GM23338 (cell line): ENCODE data around the gene RASIP1. TPM values are rescaled to one million over a fixed set of nuclear protein-coding genes. Genes with fewer than 3 reads are reported as not detected.

Experiments used
- ATAC-seq: fragments of 200-7000 bp; cut with Tn5 transposase; 3 replicates; pipeline ENCODE4 v1.9.1; 2020
- DNase-seq: peaks from one replicate; pipeline ENCODE4 v3.0.0-alpha.2; 2015; ENCODE audit warnings: low spot score
- H2AFZ ChIP-seq: fragments of 200-600 bp; sonication (generic); 2 replicates; pipeline ENCODE4 v1.8.0; 2016; ENCODE audit warnings: antibody characterized with exemption, mild to moderate bottlenecking, moderate library complexity
- H3F3A ChIP-seq: fragments of 200-600 bp; sonication (generic); replicated peaks from 2 replicates; pipeline ENCODE4 v1.8.0; 2017; ENCODE audit warnings: antibody characterized with exemption, mixed run types, low read depth
- H3K27ac ChIP-seq: fragments of 200-600 bp; sonication (generic); 2 replicates; pipeline ENCODE4 v1.6.1; 2016; ENCODE audit warnings: low read depth
- H3K27me3 ChIP-seq: fragments of 200-600 bp; sonication (generic); 2 replicates; pipeline ENCODE4 v1.8.0; 2016; ENCODE audit warnings: mild to moderate bottlenecking, mixed run types, moderate library complexity; ENCODE audit not compliant: insufficient read depth
- H3K36me3 ChIP-seq: fragments of 200-600 bp; sonication (generic); 2 replicates; pipeline ENCODE4 v1.8.0; 2016; ENCODE audit warnings: mild to moderate bottlenecking; ENCODE audit not compliant: insufficient read depth
- H3K4me1 ChIP-seq: fragments of 200-600 bp; sonication (generic); 2 replicates; pipeline ENCODE4 v1.8.0; 2016; ENCODE audit warnings: mild to moderate bottlenecking, moderate library complexity; ENCODE audit not compliant: insufficient read depth
- H3K4me2 ChIP-seq: fragments of 200-600 bp; sonication (generic); 2 replicates; pipeline ENCODE4 v1.7.1; 2017; ENCODE audit warnings: mixed run types
- H3K4me3 ChIP-seq: fragments of 200-600 bp; sonication (generic); 2 replicates; pipeline ENCODE4 v1.6.1; 2016; ENCODE audit warnings: mixed run types
- H3K79me2 ChIP-seq: fragments of 200-600 bp; sonication (generic); replicated peaks from 2 replicates; pipeline ENCODE4 v1.8.0; 2017; ENCODE audit warnings: mild to moderate bottlenecking; ENCODE audit not compliant: insufficient read depth
- H3K9me2 ChIP-seq: fragments of 200-600 bp; sonication (generic); 2 replicates; pipeline ENCODE4 v1.8.0; 2017; ENCODE audit not compliant: insufficient read depth
- H4K20me1 ChIP-seq: fragments of 200-600 bp; sonication (generic); replicated peaks from 2 replicates; pipeline ENCODE4 v1.8.0; 2017; ENCODE audit warnings: mild to moderate bottlenecking; ENCODE audit not compliant: insufficient read depth
- H3K27ac Mint-ChIP-seq: 2 replicates; pipeline ENCODE4 v1.8.0; 2020; ENCODE audit warnings: inconsistent platforms, mild to moderate bottlenecking, moderate library complexity, mixed read lengths
- H3K27me3 Mint-ChIP-seq: 3 replicates; pipeline ENCODE4 v1.8.0; 2022; ENCODE audit warnings: low read depth, mild to moderate bottlenecking, moderate library complexity, mixed read lengths, inconsistent platforms; ENCODE audit not compliant: insufficient read depth, poor library complexity
- H3K36me3 Mint-ChIP-seq: 3 replicates; pipeline ENCODE4 v1.8.0; 2021; ENCODE audit warnings: low read depth, mild to moderate bottlenecking, inconsistent platforms, moderate library complexity, mixed read lengths
- H3K4me1 Mint-ChIP-seq: 3 replicates; pipeline ENCODE4 v1.8.0; 2020; ENCODE audit warnings: mild to moderate bottlenecking, inconsistent platforms, mixed read lengths
- H3K4me3 Mint-ChIP-seq: 3 replicates; pipeline ENCODE4 v1.8.0; 2021; ENCODE audit warnings: moderate library complexity, mild to moderate bottlenecking, inconsistent platforms, mixed read lengths
- H3K9me3 Mint-ChIP-seq: 3 replicates; pipeline ENCODE4 v1.8.0; 2020; ENCODE audit warnings: moderate library complexity, mild to moderate bottlenecking, inconsistent platforms, mixed read lengths
- CREB1 ChIP-seq: fragments of 250-450 bp; sonication (Bioruptor Pico); IDR thresholded peaks from 2 replicates; pipeline ENCODE4 v1.5.0; 2020; ENCODE audit warnings: low read depth, mild to moderate bottlenecking, moderate library complexity
- EZH2 ChIP-seq: fragments of 200-600 bp; sonication (generic); IDR thresholded peaks from one replicate; pipeline ENCODE4 v1.8.0; 2017; ENCODE audit warnings: antibody characterized with exemption, mild to moderate bottlenecking, low read depth; ENCODE audit not compliant: unreplicated experiment
- EZH2phosphoT487 ChIP-seq: fragments of 200-600 bp; sonication (generic); IDR thresholded peaks from one replicate; pipeline ENCODE4 v1.8.1; 2018; ENCODE audit warnings: antibody characterized with exemption; ENCODE audit not compliant: unreplicated experiment
- JUNB ChIP-seq: IDR thresholded peaks from one replicate; pipeline ENCODE4 v1.6.1; 2016; ENCODE audit warnings: antibody characterized with exemption; ENCODE audit not compliant: unreplicated experiment
- NANOG ChIP-seq: IDR thresholded peaks from 2 replicates; pipeline ENCODE4 v1.6.1; 2016; ENCODE audit warnings: antibody characterized with exemption, borderline replicate concordance
- POLR2AphosphoS5 ChIP-seq: IDR thresholded peaks from 2 replicates; pipeline ENCODE4 v1.6.1; 2016; ENCODE audit warnings: antibody characterized with exemption, low read depth
- STAT1 ChIP-seq: IDR thresholded peaks from one replicate; pipeline ENCODE4 v1.6.1; 2016; ENCODE audit warnings: antibody characterized with exemption; ENCODE audit not compliant: unreplicated experiment
- ZNF114 ChIP-seq: fragments of 250-450 bp; sonication (Bioruptor Pico); IDR thresholded peaks from 2 replicates; pipeline ENCODE4 v1.5.0; 2020; ENCODE audit warnings: mild to moderate bottlenecking, moderate library complexity
- ZNF331 ChIP-seq: fragments of 250-450 bp; sonication (Bioruptor Pico); IDR thresholded peaks from 2 replicates; pipeline ENCODE4 v1.5.0; 2020; ENCODE audit warnings: low read depth, mild to moderate bottlenecking, moderate library complexity
- polyA plus RNA-seq: library from polyadenylated mRNA; unstranded; fragments of >200 nt; fragmentation: Nextera tagmentation; extraction: Ambion mirVana; gene quantifications from 2 replicates; pipeline ENCODE4 v1.2.1, GENCODE V29; 2016
- total RNA-seq: library from RNA; depleted of rRNA; stranded (reverse); fragments of >200 nt; shearing (Covaris generic); gene quantifications from 2 replicates; pipeline ENCODE4 v1.2.3, GENCODE V29; 2014
- TF ChIP-seq, protein P1 (sequence below): fragments of 250-450 bp; sonication (Bioruptor Pico); IDR thresholded peaks from 2 replicates; pipeline ENCODE4 v1.5.0; 2020; ENCODE audit warnings: mild to moderate bottlenecking, moderate library complexity
- TF ChIP-seq, protein P2 (sequence below), 2 experiments: fragments of 200-600 bp in 1 of 2; sonication (generic) in 1 of 2; conservative IDR thresholded peaks; 2 replicates each; pipeline versions ENCODE4 v1.5.1 to v1.6.1; 2016 to 2017; ENCODE audit warnings: antibody characterized with exemption in 2 of 2, low read depth in 2 of 2, mild to moderate bottlenecking in 2 of 2, moderate library complexity in 1 of 2
- TF ChIP-seq, protein P3 (sequence below): IDR thresholded peaks from one replicate; pipeline ENCODE4 v1.6.1; 2018; ENCODE audit warnings: antibody characterized with exemption; ENCODE audit not compliant: unreplicated experiment
- TF ChIP-seq, protein P4 (sequence below): IDR thresholded peaks from 2 replicates; pipeline ENCODE4 v1.6.1; 2016; ENCODE audit warnings: antibody characterized with exemption

The RASIP1 gene
- total and polyA plus RNA-seq, 2 experiments from 2014 or later, result 9.2 to 14.8 TPM

DNA sequence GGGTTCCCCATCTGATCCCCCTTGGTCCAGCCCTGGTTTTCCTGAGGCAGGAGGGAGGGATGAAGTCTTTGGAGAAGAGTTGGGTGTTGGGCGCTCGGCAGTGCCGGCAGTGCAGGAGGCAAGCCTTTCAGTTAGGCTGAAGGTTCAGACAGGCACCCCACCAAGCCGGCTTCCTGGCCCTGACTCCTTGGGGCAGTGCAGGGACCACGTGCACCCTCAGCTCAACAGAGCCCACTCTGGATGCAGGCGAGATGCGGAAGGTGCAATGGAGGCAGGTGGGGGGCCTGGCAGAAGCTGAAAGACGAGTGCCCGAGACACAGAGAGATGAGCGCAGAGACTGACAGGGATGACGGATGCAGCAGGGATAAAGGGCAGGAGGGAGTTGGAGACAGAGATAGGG lies 31.9 kb downstream of the RASIP1 start:
- peak; percentile 36 for ATAC-seq
- TF ChIP-seq CREB1 (no peak), JUNB (no peak), STAT1 (no peak), EZH2phosphoT487 (no peak), ZNF331 (CRISPR knock-in tag) (no peak), ZNF114 (CRISPR knock-in tag) (no peak), NANOG (no peak), EZH2 (no peak), POLR2AphosphoS5 (no peak)
- TF ChIP-seq, protein P1, sequence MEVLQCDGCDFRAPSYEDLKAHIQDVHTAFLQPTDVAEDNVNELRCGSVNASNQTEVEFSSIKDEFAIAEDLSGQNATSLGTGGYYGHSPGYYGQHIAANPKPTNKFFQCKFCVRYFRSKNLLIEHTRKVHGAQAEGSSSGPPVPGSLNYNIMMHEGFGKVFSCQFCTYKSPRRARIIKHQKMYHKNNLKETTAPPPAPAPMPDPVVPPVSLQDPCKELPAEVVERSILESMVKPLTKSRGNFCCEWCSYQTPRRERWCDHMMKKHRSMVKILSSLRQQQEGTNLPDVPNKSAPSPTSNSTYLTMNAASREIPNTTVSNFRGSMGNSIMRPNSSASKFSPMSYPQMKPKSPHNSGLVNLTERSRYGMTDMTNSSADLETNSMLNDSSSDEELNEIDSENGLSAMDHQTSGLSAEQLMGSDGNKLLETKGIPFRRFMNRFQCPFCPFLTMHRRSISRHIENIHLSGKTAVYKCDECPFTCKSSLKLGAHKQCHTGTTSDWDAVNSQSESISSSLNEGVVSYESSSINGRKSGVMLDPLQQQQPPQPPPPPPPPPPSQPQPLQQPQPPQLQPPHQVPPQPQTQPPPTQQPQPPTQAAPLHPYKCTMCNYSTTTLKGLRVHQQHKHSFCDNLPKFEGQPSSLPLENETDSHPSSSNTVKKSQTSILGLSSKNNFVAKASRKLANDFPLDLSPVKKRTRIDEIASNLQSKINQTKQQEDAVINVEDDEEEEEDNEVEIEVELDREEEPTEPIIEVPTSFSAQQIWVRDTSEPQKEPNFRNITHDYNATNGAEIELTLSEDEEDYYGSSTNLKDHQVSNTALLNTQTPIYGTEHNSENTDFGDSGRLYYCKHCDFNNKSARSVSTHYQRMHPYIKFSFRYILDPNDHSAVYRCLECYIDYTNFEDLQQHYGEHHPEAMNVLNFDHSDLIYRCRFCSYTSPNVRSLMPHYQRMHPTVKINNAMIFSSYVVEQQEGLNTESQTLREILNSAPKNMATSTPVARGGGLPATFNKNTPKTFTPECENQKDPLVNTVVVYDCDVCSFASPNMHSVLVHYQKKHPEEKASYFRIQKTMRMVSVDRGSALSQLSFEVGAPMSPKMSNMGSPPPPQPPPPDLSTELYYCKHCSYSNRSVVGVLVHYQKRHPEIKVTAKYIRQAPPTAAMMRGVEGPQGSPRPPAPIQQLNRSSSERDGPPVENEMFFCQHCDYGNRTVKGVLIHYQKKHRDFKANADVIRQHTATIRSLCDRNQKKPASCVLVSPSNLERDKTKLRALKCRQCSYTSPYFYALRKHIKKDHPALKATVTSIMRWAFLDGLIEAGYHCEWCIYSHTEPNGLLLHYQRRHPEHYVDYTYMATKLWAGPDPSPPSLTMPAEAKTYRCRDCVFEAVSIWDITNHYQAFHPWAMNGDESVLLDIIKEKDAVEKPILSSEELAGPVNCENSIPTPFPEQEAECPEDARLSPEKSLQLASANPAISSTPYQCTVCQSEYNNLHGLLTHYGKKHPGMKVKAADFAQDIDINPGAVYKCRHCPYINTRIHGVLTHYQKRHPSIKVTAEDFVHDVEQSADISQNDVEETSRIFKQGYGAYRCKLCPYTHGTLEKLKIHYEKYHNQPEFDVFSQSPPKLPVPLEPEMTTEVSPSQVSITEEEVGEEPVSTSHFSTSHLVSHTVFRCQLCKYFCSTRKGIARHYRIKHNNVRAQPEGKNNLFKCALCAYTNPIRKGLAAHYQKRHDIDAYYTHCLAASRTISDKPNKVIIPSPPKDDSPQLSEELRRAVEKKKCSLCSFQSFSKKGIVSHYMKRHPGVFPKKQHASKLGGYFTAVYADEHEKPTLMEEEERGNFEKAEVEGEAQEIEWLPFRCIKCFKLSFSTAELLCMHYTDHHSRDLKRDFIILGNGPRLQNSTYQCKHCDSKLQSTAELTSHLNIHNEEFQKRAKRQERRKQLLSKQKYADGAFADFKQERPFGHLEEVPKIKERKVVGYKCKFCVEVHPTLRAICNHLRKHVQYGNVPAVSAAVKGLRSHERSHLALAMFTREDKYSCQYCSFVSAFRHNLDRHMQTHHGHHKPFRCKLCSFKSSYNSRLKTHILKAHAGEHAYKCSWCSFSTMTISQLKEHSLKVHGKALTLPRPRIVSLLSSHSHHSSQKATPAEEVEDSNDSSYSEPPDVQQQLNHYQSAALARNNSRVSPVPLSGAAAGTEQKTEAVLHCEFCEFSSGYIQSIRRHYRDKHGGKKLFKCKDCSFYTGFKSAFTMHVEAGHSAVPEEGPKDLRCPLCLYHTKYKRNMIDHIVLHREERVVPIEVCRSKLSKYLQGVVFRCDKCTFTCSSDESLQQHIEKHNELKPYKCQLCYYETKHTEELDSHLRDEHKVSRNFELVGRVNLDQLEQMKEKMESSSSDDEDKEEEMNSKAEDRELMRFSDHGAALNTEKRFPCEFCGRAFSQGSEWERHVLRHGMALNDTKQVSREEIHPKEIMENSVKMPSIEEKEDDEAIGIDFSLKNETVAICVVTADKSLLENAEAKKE (CRISPR knock-in tag), result no peak
- TF ChIP-seq, protein P2, sequence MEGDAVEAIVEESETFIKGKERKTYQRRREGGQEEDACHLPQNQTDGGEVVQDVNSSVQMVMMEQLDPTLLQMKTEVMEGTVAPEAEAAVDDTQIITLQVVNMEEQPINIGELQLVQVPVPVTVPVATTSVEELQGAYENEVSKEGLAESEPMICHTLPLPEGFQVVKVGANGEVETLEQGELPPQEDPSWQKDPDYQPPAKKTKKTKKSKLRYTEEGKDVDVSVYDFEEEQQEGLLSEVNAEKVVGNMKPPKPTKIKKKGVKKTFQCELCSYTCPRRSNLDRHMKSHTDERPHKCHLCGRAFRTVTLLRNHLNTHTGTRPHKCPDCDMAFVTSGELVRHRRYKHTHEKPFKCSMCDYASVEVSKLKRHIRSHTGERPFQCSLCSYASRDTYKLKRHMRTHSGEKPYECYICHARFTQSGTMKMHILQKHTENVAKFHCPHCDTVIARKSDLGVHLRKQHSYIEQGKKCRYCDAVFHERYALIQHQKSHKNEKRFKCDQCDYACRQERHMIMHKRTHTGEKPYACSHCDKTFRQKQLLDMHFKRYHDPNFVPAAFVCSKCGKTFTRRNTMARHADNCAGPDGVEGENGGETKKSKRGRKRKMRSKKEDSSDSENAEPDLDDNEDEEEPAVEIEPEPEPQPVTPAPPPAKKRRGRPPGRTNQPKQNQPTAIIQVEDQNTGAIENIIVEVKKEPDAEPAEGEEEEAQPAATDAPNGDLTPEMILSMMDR (conservative IDR thresholded peaks at IDR 0.05; ENCODE audit: low read depth in 2 of 2), result no peak
- TF ChIP-seq, protein P3, sequence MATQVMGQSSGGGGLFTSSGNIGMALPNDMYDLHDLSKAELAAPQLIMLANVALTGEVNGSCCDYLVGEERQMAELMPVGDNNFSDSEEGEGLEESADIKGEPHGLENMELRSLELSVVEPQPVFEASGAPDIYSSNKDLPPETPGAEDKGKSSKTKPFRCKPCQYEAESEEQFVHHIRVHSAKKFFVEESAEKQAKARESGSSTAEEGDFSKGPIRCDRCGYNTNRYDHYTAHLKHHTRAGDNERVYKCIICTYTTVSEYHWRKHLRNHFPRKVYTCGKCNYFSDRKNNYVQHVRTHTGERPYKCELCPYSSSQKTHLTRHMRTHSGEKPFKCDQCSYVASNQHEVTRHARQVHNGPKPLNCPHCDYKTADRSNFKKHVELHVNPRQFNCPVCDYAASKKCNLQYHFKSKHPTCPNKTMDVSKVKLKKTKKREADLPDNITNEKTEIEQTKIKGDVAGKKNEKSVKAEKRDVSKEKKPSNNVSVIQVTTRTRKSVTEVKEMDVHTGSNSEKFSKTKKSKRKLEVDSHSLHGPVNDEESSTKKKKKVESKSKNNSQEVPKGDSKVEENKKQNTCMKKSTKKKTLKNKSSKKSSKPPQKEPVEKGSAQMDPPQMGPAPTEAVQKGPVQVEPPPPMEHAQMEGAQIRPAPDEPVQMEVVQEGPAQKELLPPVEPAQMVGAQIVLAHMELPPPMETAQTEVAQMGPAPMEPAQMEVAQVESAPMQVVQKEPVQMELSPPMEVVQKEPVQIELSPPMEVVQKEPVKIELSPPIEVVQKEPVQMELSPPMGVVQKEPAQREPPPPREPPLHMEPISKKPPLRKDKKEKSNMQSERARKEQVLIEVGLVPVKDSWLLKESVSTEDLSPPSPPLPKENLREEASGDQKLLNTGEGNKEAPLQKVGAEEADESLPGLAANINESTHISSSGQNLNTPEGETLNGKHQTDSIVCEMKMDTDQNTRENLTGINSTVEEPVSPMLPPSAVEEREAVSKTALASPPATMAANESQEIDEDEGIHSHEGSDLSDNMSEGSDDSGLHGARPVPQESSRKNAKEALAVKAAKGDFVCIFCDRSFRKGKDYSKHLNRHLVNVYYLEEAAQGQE, result no peak
- TF ChIP-seq, protein P4, sequence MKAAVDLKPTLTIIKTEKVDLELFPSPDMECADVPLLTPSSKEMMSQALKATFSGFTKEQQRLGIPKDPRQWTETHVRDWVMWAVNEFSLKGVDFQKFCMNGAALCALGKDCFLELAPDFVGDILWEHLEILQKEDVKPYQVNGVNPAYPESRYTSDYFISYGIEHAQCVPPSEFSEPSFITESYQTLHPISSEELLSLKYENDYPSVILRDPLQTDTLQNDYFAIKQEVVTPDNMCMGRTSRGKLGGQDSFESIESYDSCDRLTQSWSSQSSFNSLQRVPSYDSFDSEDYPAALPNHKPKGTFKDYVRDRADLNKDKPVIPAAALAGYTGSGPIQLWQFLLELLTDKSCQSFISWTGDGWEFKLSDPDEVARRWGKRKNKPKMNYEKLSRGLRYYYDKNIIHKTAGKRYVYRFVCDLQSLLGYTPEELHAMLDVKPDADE, result no peak
- peaks cover 12% of the 10 kb centered on the region; the same call in 1 of the 2 replicates for H3K4me1 ChIP-seq
- Mint-ChIP-seq H3K4me1 (peaks cover 14% of the 10 kb centered on the region), H3K27me3 (peaks cover 18% of the 10 kb centered on the region), H3K4me3 (no peak overlapping the region; the same call in 2 of the 3 replicates), H3K36me3 (peaks cover 28% of the 10 kb centered on the region), H3K9me3 (peaks cover 17% of the 10 kb centered on the region), H3K27ac (no peak overlapping the region)
- no peak overlapping the region for H2AFZ ChIP-seq
- no peaks in the 10 kb centered on the region for H3K79me2 ChIP-seq
- H3K36me3 ChIP-seq, result no peaks in the 10 kb centered on the region
- no peaks in the 10 kb centered on the region for H3K27me3 ChIP-seq
- no peak overlapping the region for H3K27ac ChIP-seq
- 0 out of 2 replicates have a peak overlapping the region, but pooled peaks have one; percentile 57 for H3K4me2 ChIP-seq
- no peaks in the 10 kb centered on the region for H4K20me1 ChIP-seq
- H3K9me2 ChIP-seq, result no peaks in the 10 kb centered on the region
- 0 out of 2 replicates have a peak, but pooled peaks cover 4% of the 10 kb centered on the region for H3F3A ChIP-seq
- peak; percentile 50 for DNase-seq
- H3K4me3 ChIP-seq, result 0 out of 2 replicates have a peak overlapping the region, but pooled peaks have one; percentile 36
